Ovary (tissue), 3 donors: ENCODE data around the gene HSPA1B.

Source experiments
- CTCF ChIP-seq, 3 donors: fragments of 450-650 bp in 2 of 3; fragments of 200-600 bp in 1 of 3; IDR thresholded peaks; one replicate each; pipeline versions ENCODE4 v1.5.1 to v1.8.0; 2016 to 2022; ENCODE audit warnings: antibody characterized with exemption in 3 of 3, mild to moderate bottlenecking in 1 of 3
- EP300 ChIP-seq: sonication (generic); formaldehyde crosslinking; IDR thresholded peaks from one replicate; pipeline ENCODE4 v1.6.1; 2017; ENCODE audit warnings: antibody characterized with exemption
- POLR2A ChIP-seq: fragments of 450-650 bp; IDR thresholded peaks from one replicate; pipeline ENCODE4 v1.6.1; 2017; ENCODE audit warnings: antibody characterized with exemption, mild to moderate bottlenecking, moderate library complexity
- donor health status: DM: no; HTN: no; CAD: no.

- TF ChIP-seq POLR2A (no peak), CTCF (IDR thresholded peaks at IDR 0.05) (no peak), EP300 (no peak)
Measured at GRCh38 chr6:31851485-31851832, 23.9 kb downstream of the HSPA1B start.
